GM12891 (cell line): ENCODE data around the gene ERVK3-1.

Experiments used
- DNase-seq: peaks from one replicate; pipeline ENCODE4 v3.0.0; 2011; ENCODE audit warnings: low spot score; ENCODE audit not compliant: insufficient read length
- FAIRE-seq: peaks from 2 replicates; lab custom pipeline; 2011; peaks lifted over from hg19 to GRCh38; lab: Jason Lieb, UNC
- PAX5 ChIP-seq: IDR thresholded peaks from 2 replicates; pipeline ENCODE4 v1.6.1; 2011; ENCODE audit warnings: low read length, moderate library complexity, mild to moderate bottlenecking; ENCODE audit not compliant: insufficient read depth, severe bottlenecking
- POLR2A ChIP-seq: IDR thresholded peaks from 2 replicates; pipeline ENCODE4 v1.6.1; 2011; ENCODE audit warnings: low read depth, low read length, control low read depth
- POLR2AphosphoS5 ChIP-seq: IDR thresholded peaks from 2 replicates; pipeline ENCODE4 v1.6.1; 2011; ENCODE audit warnings: low read depth, low read length, control low read depth
- POU2F2 ChIP-seq: IDR thresholded peaks from 2 replicates; pipeline ENCODE4 v1.6.1; 2011; ENCODE audit warnings: low read depth, mild to moderate bottlenecking, control low read depth, low read length, moderate library complexity
- SPI1 ChIP-seq: IDR thresholded peaks from 2 replicates; pipeline ENCODE4 v1.6.1; 2011; ENCODE audit warnings: low read depth, low read length, control low read depth
- TAF1 ChIP-seq: IDR thresholded peaks from 2 replicates; pipeline ENCODE4 v1.6.1; 2011; ENCODE audit warnings: low read depth, low read length, control low read depth

The ERVK3-1 gene

GRCh38 chr19:58325311-58326022 is 20.3 kb downstream of the ERVK3-1 start:
- DNase-seq = no peak
- TF ChIP-seq TAF1 (no peak), PAX5 (no peak), POU2F2 (no peak), POLR2AphosphoS5 (no peak), POLR2A (no peak), SPI1 (no peak)
- FAIRE-seq = no peak

GRCh38 chr19:58326501-58326913 is 21.3 kb downstream of the ERVK3-1 start:
- TF ChIP-seq POLR2A (no peak), SPI1 (no peak), POLR2AphosphoS5 (no peak), POU2F2 (no peak), TAF1 (no peak)
- DNase-seq = no peak
- no peak for FAIRE-seq

- peak; percentile 85 for TF ChIP-seq POU2F2
- peak; percentile 14; the same call in 1 of the 2 replicates for TF ChIP-seq TAF1
- TF ChIP-seq SPI1 = no peak
- peak; percentile 69 for TF ChIP-seq POLR2AphosphoS5
- TF ChIP-seq POLR2A = peak; percentile 68
- no peak for TF ChIP-seq PAX5
- FAIRE-seq = peak; percentile 94
- peak; percentile 96 for DNase-seq
These were observed 21.9 kb downstream of the ERVK3-1 start, which contains the start of gene ZSCAN22 for GRCh38 chr19:58326914-58327726. ZSCAN22 (plus strand) TSS chr19:58326994; CDS start chr19:58334803, 7,809 bp downstream.

GRCh38 chr19:58328999-58329398 is 23.8 kb downstream of the ERVK3-1 start:
- TF ChIP-seq PAX5 = no peak
- no peak for TF ChIP-seq POU2F2
- TF ChIP-seq TAF1 = no peak
- no peak for TF ChIP-seq SPI1
- TF ChIP-seq POLR2AphosphoS5 = no peak
- TF ChIP-seq POLR2A = no peak
- FAIRE-seq = no peak
- DNase-seq = no peak

GRCh38 chr19:58330458-58330857 is 25.3 kb downstream of the ERVK3-1 start:
- DNase-seq = no peak
- FAIRE-seq = no peak
- TF ChIP-seq TAF1 = no peak
- no peak for TF ChIP-seq PAX5
- TF ChIP-seq POLR2A = no peak
- TF ChIP-seq SPI1 = no peak
- TF ChIP-seq POU2F2 = no peak
- TF ChIP-seq POLR2AphosphoS5 = no peak

- TF ChIP-seq PAX5 = no peak
- no peak for TF ChIP-seq SPI1
- TF ChIP-seq TAF1 = no peak
- TF ChIP-seq POU2F2 = no peak
- no peak for TF ChIP-seq POLR2AphosphoS5
- no peak for TF ChIP-seq POLR2A
- FAIRE-seq = no peak
- no peak for DNase-seq
These were observed 27.5 kb downstream of the ERVK3-1 start for GRCh38 chr19:58332697-58333096.

GRCh38 chr19:58334691-58335249 is 29.6 kb downstream of the ERVK3-1 start:
- no peak for FAIRE-seq
- no peak for DNase-seq
- TF ChIP-seq POLR2A = no peak

- DNase-seq = no peak
- no peak for FAIRE-seq
- TF ChIP-seq POU2F2 = no peak
- no peak for TF ChIP-seq POLR2A
- no peak for TF ChIP-seq POLR2AphosphoS5
- no peak for TF ChIP-seq TAF1
- no peak for TF ChIP-seq PAX5
- no peak for TF ChIP-seq SPI1
These were observed 30.5 kb downstream of the ERVK3-1 start for GRCh38 chr19:58335630-58336029.

GRCh38 chr19:58336216-58336615 is 31.0 kb downstream of the ERVK3-1 start:
- DNase-seq = no peak
- TF ChIP-seq PAX5 = no peak
- TF ChIP-seq POU2F2 = no peak
- TF ChIP-seq POLR2AphosphoS5 = no peak
- no peak for TF ChIP-seq POLR2A
- no peak for TF ChIP-seq TAF1
- no peak for TF ChIP-seq SPI1
- FAIRE-seq = no peak

- DNase-seq = no peak
- no peak for TF ChIP-seq SPI1
- no peak for TF ChIP-seq POLR2AphosphoS5
- TF ChIP-seq POU2F2 = no peak
- no peak for TF ChIP-seq POLR2A
- TF ChIP-seq PAX5 = no peak
- no peak for TF ChIP-seq TAF1
- no peak for FAIRE-seq
These were observed 31.6 kb downstream of the ERVK3-1 start for GRCh38 chr19:58336820-58337219.
